B cell (primary cell): ENCODE results near the gene PGF. TPM values are rescaled to one million over a fixed set of nuclear protein-coding genes. Genes with fewer than 3 reads are reported as not detected.

Experiments
- ATAC-seq: fragments of 200-7000 bp; cut with Tn5 transposase; one replicate; pipeline ENCODE4 v1.10.0; 2021; ENCODE audit warnings: low read depth, mild to moderate bottlenecking, moderate number of reproducible peaks, moderate library complexity
- CTCF ChIA-PET: fragments of 350-600 bp; sonication (Branson Sonifier 250); formaldehyde crosslinking; loops from one replicate; lab custom pipeline; 2021; ENCODE audit warnings: antibody characterized with exemption, inconsistent platforms; lab: Charles Lee
- POLR2A ChIA-PET: fragments of 350-600 bp; sonication (Branson Sonifier 250); formaldehyde crosslinking; loops from one replicate; lab custom pipeline; 2021; ENCODE audit warnings: antibody characterized with exemption; lab: Charles Lee
- DNase-seq: peaks from one replicate; pipeline ENCODE4 v3.0.0; 2013
- H2AFZ ChIP-seq: 2 replicates; pipeline ENCODE4 v1.6.1; 2012; ENCODE audit warnings: mild to moderate bottlenecking, low read depth, low read length; ENCODE audit not compliant: insufficient read depth, poor library complexity, severe bottlenecking
- H3K27ac ChIP-seq, 2 donors: 1 replicate in 1 of 2; 2 replicates in 1 of 2; pipeline ENCODE4 v1.5.1; 2012 to 2013; ENCODE audit warnings: low read length in 2 of 2, mild to moderate bottlenecking in 2 of 2, moderate library complexity in 1 of 2
- H3K27me3 ChIP-seq, 4 experiments: fragments of 200-600 bp in 1 of 4; sonication (generic) in 1 of 4; replicated peaks in 1 of 4; 1 replicate in 2 of 4; 2 replicates in 2 of 4; pipeline versions ENCODE4 v1.6.1 to v1.7.0; 2013 to 2016; ENCODE audit warnings: low read length in 3 of 4, mild to moderate bottlenecking in 2 of 4, mixed read lengths in 1 of 4, moderate library complexity in 1 of 4; ENCODE audit not compliant: insufficient read depth in 4 of 4, control insufficient read depth in 3 of 4; ENCODE audit errors: control extremely low read depth in 1 of 4
- H3K36me3 ChIP-seq, 2 experiments: replicated peaks in 1 of 2; 1 replicate in 1 of 2; 2 replicates in 1 of 2; pipeline versions ENCODE4 v1.6.1 to v1.7.1; 2013; ENCODE audit warnings: low read length in 1 of 2; ENCODE audit not compliant: insufficient read depth in 2 of 2, control insufficient read depth in 1 of 2; ENCODE audit errors: control extremely low read depth in 1 of 2, extremely low read depth in 1 of 2
- H3K4me1 ChIP-seq, 2 donors: fragments of 200-600 bp in 1 of 2; sonication (generic) in 1 of 2; 1 replicate in 1 of 2; 2 replicates in 1 of 2; pipeline versions ENCODE4 v1.5.1 to v1.6.1; 2013 to 2017; ENCODE audit warnings: low read length in 2 of 2; ENCODE audit not compliant: control insufficient read depth in 2 of 2, insufficient read depth in 2 of 2
- H3K4me2 ChIP-seq: replicated peaks from 2 replicates; pipeline ENCODE3; 2012; ENCODE audit warnings: mild to moderate bottlenecking, low read depth, low read length; ENCODE audit not compliant: poor library complexity, severe bottlenecking
- H3K4me3 ChIP-seq, 5 experiments: fragments of 200-600 bp in 1 of 5; sonication (generic) in 1 of 5; 1 replicate in 3 of 5; 2 replicates in 2 of 5; pipeline versions ENCODE4 v1.5.1 to v1.7.0; 2011 to 2016; ENCODE audit warnings: low read length in 4 of 5, mild to moderate bottlenecking in 4 of 5, low read depth in 2 of 5, control low read depth in 1 of 5, moderate library complexity in 1 of 5; ENCODE audit not compliant: insufficient read depth in 1 of 5; ENCODE audit errors: control extremely low read depth in 1 of 5, extremely low read depth in 1 of 5
- H3K79me2 ChIP-seq: fragments of 200-600 bp; sonication (generic); one replicate; pipeline ENCODE4 v1.6.0; 2016; ENCODE audit warnings: low read length; ENCODE audit not compliant: control insufficient read depth, insufficient read depth
- H3K9ac ChIP-seq: fragments of 200-600 bp; sonication (generic); 2 replicates; pipeline ENCODE4 v1.6.1; 2017; ENCODE audit warnings: mild to moderate bottlenecking, low read length, moderate library complexity
- H3K9me3 ChIP-seq, 3 donors: one replicate each; pipeline versions ENCODE4 v1.6.1 to v1.7.1; 2013; ENCODE audit warnings: low read length in 2 of 3; ENCODE audit not compliant: control insufficient read depth in 2 of 3, insufficient read depth in 1 of 3; ENCODE audit errors: control extremely low read depth in 1 of 3
- H4K20me1 ChIP-seq: 2 replicates; pipeline ENCODE4 v1.6.0; 2012; ENCODE audit warnings: mild to moderate bottlenecking, low read length; ENCODE audit not compliant: insufficient read depth, control insufficient read depth, poor library complexity, severe bottlenecking
- H3K27ac Mint-ChIP-seq: one replicate; pipeline ENCODE4 v1.8.0; 2021; ENCODE audit warnings: mixed read lengths
- H3K27me3 Mint-ChIP-seq: one replicate; pipeline ENCODE4 v1.8.0; 2021; ENCODE audit warnings: mixed read lengths
- H3K4me1 Mint-ChIP-seq: one replicate; pipeline ENCODE4 v1.8.0; 2021; ENCODE audit warnings: mixed read lengths
- H3K4me3 Mint-ChIP-seq: one replicate; pipeline ENCODE4 v1.8.0; 2021; ENCODE audit warnings: mixed read lengths
- H3K9me3 Mint-ChIP-seq: one replicate; pipeline ENCODE4 v1.8.0; 2022; ENCODE audit warnings: mixed read lengths; ENCODE audit not compliant: insufficient read depth
- CTCF ChIP-seq: fragments of 200-600 bp; IDR thresholded peaks from one replicate; pipeline ENCODE4 v1.8.0; 2022; ENCODE audit warnings: antibody characterized with exemption, mild to moderate bottlenecking
- EZH2 ChIP-seq: IDR thresholded peaks from 2 replicates; pipeline ENCODE4 v1.6.1; 2012; ENCODE audit warnings: borderline replicate concordance, low read depth, mild to moderate bottlenecking, moderate library complexity, low read length; ENCODE audit not compliant: insufficient read depth, poor library complexity, severe bottlenecking
- WGBS: methylation state at CpG from one replicate; pipeline ENCODE4 v1.1.5; 2013; ENCODE audit warnings: missing lambda C conversion rate; ENCODE audit not compliant: insufficient coverage; 5-methylcytosine and 5-hydroxymethylcytosine counted together
- intact Hi-C: fragments of 100-400 bp; cut with micrococcal nuclease; formaldehyde crosslinking; loops from one replicate; pipeline ENCODE4 v1.10.0; 2022
- polyA plus RNA-seq: library from polyadenylated mRNA; depleted of rRNA; stranded (reverse); fragments of >200 nt; gene quantifications from 2 replicates; pipeline ENCODE4 v1.2.3, GENCODE V29; 2012
- total RNA-seq, 2 donors: library from RNA; stranded (reverse); fragments of 120-200 nt in 1 of 2; gene quantifications; 1 replicate in 1 of 2; 2 replicates in 1 of 2; pipeline versions ENCODE4 v1.2.3 to v1.2.4, GENCODE V29; 2013 to 2022

The PGF gene
- total and polyA plus RNA-seq, 2 donors (not counting 1 experiment from before 2014, with no cell fraction given) = 0.07 to 0.47 TPM

GRCh38 chr14:74965486-74966153 is 10.2 kb upstream of the PGF start:
- H3K9me3 Mint-ChIP-seq = no peaks in the 10 kb centered on the region
- H2AFZ ChIP-seq = no peak overlapping the region
- H3K27ac Mint-ChIP-seq = no peak overlapping the region
- H3K36me3 ChIP-seq = no peaks in the 10 kb centered on the region
- H3K9me3 ChIP-seq = no peaks in the 10 kb centered on the region
- ChIA-PET POLR2A (no interaction called here), CTCF (interaction anchor here (1.0 to 1.4 kb wide), 2 partner anchors 18 to 105 kb away, joined by 3 to 4 read pairs; no protein-coding TSS in a partner anchor)
- no peaks in the 10 kb centered on the region for H4K20me1 ChIP-seq
- H3K27ac ChIP-seq = no peak overlapping the region
- DNase-seq (no peak), ATAC-seq (no peak)
- H3K27me3 Mint-ChIP-seq = no peaks in the 10 kb centered on the region
- no peaks in the 10 kb centered on the region for H3K27me3 ChIP-seq
- H3K4me1 Mint-ChIP-seq = peaks cover 21% of the 10 kb centered on the region
- peaks cover 17 to 22% of the 10 kb centered on the region in 2 donors for H3K4me1 ChIP-seq
- no peaks in the 10 kb centered on the region for H3K79me2 ChIP-seq
- H3K9ac ChIP-seq = no peak overlapping the region
- intact Hi-C loops = no loop called here
- no CpG with 5 or more reads among the region's 5 CpGs for WGBS
- no peak overlapping the region for H3K4me3 ChIP-seq
- H3K4me3 Mint-ChIP-seq = no peak overlapping the region
- no peak overlapping the region for H3K4me2 ChIP-seq
- TF ChIP-seq CTCF = no peak
- no peak for TF ChIP-seq EZH2

DNA sequence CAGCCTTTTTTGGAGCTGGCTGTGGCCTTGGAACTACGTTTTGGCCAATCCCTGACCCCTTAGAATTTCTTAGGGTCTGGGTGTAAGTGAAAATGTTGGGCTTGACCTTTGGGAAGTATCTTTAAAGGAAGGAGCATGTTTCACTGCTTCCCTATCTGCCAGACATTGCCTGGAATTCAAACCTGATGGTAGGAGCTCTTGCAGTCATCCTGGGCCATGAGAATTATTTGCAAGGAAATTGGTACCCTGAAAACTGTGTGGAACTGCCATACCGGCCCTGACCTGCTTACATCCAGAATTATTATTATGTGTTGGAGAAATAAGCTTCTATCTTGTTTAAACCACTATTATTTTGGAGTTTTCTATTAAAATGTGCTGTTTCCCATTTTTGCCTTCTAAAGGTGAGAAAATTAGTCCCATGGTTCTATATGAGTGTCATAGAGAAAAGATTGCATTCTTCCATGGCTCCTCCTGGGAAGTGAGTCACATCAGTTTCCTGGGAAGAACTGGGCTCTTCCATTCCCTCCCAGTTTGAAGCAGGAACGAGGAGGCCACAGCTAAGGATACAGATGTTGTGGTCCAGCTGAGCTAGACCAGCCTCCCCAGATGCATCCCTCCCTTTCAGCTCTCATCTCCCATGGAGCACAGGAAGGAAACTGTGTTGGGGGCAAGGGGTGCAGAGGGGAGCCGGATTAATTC is 9.5 kb upstream of the PGF start:
- no peaks in the 10 kb centered on the region for H3K27me3 ChIP-seq
- no peak overlapping the region for H3K9ac ChIP-seq
- H2AFZ ChIP-seq = no peak overlapping the region
- no peak for TF ChIP-seq CTCF
- TF ChIP-seq EZH2 = no peak
- peaks cover 21% of the 10 kb centered on the region for H3K4me1 Mint-ChIP-seq
- intact Hi-C loops = no loop called here
- H3K36me3 ChIP-seq = no peaks in the 10 kb centered on the region
- H3K27me3 Mint-ChIP-seq = no peaks in the 10 kb centered on the region
- no peaks in the 10 kb centered on the region for H4K20me1 ChIP-seq
- no peak overlapping the region for H3K27ac Mint-ChIP-seq
- H3K4me2 ChIP-seq = no peak overlapping the region
- no peaks in the 10 kb centered on the region for H3K9me3 Mint-ChIP-seq
- H3K79me2 ChIP-seq = no peaks in the 10 kb centered on the region
- no peak for ATAC-seq
- POLR2A ChIA-PET = no interaction called here
- no peak overlapping the region for H3K4me3 ChIP-seq
- no peak for DNase-seq
- no peak overlapping the region for H3K27ac ChIP-seq
- H3K4me1 ChIP-seq = peaks cover 17 to 22% of the 10 kb centered on the region in 2 donors
- WGBS = 64% methylated on average over 3 of the region's 4 CpGs
- CTCF ChIA-PET = interaction anchor here (0.5 to 1.4 kb wide), 4 partner anchors 18 to 143 kb away, joined by 3 to 5 read pairs (median 4); partner anchors contain the start of gene EIF2B2
- H3K4me3 Mint-ChIP-seq = no peak overlapping the region
- H3K9me3 ChIP-seq = no peaks in the 10 kb centered on the region
